Measurements from ENCODE around the gene TRIM2.

The TRIM2 gene

DNA sequence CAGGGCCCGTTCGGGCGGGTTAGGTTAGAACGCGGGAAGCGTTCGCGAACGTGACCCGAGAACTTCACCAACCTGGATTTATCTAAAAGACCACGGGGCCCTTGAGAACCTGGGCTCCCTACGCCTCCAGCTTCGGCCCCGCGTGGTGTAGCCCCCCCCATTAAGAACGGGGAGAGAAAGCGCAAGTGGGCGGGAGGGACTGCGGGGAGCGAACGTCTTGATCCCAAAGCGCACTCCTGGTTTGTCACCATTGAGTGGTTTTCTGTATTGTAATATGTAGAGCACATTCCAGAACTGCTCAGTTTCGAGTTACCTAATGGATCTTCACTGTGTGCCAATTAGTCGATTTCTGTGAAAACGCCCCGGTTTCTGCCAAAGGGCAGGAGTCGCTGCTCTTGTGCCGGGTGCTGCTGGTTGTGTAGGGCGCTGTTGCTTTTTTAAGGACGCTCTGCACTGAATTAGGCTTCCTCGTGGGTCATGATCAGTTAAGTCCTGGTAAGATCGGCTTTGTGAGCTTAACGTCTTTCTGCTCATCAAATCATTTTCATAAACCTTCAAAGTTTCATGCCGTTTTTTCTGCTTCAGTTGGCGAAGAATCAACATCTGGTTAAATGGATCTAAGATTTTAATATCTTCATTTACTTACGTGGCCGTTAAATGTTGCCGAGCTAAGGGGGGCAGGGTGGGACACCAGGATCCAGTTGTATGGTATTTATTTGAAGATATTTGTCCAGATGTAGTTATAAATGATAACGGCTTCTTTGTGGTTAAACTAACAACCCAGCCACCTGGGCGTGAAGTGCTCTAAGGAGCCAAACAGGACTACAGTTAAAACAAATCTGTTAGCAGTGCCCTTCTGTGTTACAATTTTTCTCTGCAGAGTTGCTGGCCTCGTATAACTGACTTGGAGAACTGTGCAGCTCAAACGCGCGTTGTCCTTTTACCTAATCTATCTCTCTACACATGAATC lies 141.1 kb downstream of the TRIM2 start:
- peak; percentile 62 for DNase-seq

DNA sequence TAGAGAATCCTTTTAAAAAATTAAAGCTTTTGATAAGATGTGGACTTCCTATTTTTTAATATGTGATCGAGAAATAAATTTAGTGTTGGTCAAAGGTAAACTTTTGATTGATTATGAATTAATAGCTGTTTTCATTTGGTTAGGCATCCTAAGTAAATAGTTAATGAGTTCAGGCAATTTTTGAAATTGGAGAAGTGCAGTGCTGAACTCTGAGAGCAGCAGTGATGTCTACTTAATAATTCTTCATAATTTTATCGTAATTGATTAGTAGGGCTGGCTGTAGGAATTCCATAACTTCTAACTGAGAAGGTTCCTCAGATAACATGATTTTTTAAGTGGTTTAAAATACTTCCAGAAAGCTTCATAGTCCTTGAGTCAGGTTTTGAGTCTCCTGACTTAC lies 141.8 kb downstream of the TRIM2 start:
- no peak for DNase-seq

DNA sequence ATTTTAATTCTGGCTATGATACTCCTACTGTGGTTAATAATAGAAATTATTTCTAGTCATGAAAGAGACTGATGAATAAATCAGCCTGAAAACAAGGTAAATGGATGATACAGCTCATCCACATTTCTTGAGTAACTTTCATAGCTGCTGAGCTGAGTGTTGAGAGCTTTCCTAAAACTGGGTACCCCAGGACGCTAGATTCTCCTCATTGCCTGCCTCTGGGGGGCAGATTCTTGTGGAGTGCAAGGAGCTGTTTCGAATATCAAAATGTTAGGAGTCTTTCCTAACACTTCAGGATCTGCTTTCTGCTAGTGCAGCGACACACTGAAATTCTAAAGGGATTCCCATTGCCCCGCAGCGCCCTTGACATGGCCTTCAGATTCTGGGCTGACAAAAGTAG lies 142.3 kb downstream of the TRIM2 start:
- no peak for DNase-seq

DNA sequence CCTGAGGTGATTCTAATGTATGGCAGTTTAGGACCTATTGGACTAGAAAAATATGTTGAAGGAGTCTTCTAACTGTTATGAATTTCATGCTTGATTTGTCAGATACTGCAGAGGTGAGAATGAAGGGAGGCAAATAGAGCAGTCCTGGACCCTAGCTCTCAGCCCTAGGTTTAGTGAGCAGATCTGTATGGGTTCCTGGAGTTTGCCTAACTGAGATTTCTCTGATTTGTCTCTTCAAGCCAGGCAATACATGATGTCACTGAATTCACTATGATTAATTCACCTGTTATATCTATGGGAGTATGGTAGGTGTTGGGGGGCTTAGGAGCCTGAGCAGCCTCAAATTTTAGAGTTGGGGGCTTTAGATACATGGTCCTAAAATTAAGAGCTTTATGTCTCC lies 142.9 kb downstream of the TRIM2 start:
- DNase-seq = no peak

DNA sequence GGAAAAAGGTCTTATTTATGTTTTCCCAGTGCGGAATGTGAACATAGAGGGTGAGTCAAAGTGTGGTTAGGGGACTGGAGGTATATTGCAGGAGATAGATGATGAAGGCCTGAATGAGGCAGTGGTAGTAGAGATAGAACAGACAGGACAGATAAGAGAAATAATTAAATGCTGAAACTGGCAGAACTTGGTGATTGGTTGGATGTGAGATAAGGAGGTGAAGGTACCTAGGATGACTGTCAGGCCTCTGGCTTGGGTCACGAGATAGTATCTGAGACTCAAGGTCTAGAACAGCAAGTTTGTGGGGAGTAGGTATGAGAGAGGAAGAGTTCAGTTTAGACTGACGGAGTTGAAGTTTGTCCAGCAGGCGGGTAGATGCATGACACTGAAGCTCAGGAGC lies 143.8 kb downstream of the TRIM2 start:
- DNase-seq = no peak

DNA sequence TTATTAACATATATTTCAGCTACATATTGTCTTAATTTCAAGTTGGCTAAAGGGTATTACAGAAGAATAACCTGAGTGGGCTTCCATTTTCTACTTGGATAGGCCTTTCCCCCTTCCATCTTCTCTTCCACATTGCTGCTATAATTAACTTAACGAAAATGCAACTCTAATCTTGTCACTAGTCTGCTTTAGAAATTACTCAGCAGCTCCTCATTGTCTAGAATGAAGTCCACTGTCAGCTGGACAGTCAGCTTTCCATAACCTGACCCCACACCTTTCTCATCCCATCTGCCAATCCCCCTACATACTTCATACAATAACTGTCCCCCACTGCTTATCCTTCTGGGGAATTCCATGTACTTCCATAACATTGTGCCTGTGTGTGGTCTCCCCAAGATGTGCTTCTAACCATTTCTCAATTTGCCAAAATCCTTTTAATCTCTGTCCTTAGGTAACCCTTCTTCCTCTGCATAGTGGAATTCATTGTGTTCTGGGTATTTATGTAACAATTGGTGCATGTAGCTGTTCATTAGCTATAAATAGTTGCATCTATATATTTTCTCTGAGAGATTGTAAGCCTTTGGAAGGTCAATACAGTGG lies 145.1 kb downstream of the TRIM2 start:
- DNase-seq = no peak

DNA sequence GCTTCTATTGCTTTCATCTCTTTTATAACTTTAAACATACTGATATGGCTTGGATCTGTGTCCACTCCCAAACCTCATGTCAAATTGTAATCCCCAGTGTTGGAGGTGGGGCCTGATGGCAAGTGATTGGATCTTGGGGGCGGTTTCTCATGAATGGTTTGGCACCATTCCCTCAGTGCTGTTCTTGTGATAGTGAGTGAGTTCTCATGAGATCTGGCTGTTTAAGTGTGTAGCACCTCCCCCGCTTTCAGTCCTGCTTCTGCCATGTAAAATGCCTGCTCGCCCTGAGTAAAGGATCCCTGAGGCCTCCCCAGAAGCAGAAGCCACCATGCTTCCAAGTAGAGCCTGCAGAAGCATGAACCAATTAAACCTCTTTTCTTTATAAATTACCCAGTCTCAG lies 157.9 kb downstream of the TRIM2 start:
- DNase-seq = no peak

DNA sequence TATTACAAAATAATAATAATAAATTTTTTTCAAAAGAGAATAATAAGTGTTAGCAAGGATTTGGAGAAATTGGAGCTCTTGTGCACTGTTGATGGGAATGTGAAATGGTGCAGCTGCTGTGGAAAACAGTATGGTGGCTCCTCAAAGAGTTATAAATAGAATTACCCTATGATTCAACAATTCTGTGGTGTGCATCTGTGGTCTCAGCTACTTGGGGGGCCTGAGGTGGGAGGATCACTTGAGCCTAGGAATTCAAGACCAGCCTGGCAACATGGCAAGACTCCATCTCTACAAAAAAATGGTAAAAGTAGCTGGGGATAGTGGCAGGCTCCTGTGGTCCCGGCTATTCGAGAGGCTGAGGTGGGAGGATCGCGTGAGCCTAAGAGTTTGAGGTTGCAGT lies 159.8 kb downstream of the TRIM2 start:
- DNase-seq = no peak

DNA sequence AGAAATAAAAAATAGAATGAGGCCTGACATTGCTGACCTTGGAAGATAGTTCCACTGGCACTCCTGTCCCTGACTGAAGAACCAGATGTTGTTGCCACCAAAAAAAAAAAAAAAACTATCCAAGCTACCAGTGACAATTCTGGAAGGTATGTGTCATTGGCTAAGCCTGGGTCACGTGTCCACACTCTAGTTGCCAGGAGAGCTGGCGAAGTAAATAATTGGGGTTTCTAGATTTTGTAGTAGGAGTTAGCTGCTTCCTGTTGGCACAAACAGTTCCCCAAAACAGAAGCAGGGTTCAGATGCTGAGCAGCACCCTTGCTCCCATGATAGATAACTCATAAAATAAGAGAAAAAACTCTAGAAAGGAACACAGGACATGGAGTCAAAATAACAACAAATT lies 160.8 kb downstream of the TRIM2 start:
- DNase-seq = no peak

DNA sequence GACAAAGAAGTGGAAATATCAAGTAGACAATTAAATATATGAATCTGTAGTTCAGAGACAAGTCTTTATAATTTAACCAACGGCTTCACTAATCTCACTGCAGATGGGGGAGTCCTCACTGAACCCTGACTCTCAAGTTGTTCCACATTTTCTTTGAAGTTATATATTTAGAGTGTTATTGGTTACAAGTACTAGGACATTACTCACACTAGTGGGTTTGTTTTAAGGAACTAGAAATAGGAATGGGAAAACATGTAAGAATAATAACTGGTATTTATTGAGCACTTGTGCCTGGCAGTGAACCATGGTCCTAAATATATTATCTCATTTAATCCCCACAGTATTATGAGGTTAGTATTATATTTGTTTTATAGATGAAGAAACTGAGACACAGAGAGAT lies 162.2 kb downstream of the TRIM2 start:
- no peak for DNase-seq

DNA sequence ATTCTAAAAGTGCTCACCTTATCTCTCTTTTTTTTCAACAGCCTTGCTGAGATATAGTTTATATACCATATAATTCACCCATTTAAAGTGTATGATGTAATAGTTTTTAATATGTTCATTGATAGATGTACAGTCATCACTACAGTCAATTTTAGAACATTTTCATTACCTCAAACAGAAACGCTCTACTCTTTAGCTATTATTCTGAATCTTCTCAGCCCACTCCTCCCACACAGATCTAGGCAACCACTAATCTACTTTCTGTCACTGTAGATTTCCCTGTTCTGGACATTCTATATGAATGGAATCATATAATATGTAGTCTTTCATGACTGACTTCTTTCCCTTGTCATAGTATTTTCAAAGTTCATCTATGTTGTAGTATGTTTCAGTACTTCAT lies 162.8 kb downstream of the TRIM2 start:
- DNase-seq = no peak

DNA sequence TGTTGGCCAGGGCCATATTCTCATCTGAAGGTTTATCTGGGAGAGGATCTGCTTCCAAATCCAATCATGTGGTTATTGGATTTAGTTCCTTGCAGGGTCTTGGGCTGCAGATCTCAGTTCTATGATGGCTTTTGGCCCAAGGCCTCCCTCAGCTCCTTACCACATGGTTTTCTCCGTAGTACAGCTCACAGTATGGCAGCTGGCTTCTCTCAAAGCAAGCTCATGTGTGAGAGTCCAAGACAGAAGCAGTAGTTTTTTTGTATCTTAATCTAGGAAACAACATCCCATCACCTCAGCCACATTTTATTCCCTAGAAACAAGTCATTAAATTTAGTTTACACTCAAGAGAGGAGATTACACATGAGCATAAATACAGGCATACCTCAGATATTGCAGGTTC lies 164.8 kb downstream of the TRIM2 start:
- DNase-seq = no peak

DNA sequence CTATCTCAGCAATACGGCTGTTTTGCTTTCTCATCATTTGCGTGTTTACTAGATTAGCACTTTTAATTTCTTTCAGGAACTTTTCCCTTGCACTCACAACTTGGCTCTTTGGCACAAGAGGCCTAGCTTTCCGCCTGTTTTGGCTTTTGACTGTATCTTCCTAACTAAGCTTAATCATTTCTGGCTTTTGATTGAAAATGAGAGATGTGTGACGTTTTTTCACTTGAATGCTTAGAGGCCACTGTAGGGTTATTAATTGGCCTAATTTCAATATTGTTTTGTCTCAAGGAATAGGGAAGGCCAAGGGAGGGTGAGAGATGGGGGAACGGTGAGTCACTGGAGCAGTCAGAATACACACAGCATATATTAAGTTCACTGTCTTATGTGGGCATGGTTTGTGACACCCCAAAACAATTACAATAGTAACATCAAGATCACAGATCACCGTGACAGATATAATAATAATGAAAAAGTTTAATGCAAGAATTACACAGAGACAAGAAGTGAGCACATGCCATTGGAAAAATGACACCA lies 167.5 kb downstream of the TRIM2 start:
- DNase-seq = no peak

DNA sequence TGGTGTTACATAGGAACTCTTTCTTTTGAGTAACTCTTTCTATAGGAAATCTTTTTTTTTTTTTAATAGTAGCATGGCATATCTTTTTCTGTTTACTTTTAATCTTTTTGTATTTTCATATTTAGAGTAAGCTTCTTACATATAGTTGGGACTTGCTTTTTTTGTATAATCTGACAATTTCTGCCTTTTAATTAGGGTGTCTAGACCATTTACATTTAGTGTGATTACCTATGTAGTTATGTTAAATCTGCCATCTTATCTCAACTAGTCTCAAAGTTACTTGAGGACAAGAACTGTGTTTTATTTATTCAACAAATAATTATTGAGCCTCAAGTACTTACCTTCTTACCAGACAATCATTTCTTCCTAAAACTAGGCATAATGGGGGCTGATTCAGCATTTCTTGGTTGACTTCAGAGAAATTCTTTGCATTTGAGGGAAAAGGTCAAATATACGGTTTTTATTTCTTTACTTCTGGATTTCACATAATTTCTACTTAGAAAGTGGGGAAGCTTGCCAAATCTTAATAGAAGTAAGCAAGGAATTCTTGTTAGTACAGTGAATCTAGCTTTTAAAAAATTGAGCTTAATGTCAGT lies 168.8 kb downstream of the TRIM2 start:
- no peak for DNase-seq

DNA sequence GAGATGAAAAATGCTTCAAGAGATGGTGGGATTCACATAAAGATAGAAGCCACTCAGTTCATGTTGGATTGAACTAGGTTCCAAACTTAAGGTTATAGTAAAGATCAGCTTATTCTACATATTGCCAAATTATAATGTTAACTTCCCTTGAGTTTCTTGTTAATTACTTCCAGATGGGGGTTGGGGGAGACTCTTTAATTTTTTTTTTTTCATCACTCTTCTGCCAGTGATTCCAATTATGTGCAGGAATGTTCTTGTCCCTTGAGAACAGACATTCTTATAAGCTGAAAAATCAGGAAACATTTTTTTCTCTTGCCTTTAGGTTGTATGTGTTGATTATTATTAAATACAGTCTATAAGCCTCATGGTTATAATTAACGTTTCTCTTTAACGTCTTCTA lies 170.2 kb downstream of the TRIM2 start:
- no peak for DNase-seq

DNA sequence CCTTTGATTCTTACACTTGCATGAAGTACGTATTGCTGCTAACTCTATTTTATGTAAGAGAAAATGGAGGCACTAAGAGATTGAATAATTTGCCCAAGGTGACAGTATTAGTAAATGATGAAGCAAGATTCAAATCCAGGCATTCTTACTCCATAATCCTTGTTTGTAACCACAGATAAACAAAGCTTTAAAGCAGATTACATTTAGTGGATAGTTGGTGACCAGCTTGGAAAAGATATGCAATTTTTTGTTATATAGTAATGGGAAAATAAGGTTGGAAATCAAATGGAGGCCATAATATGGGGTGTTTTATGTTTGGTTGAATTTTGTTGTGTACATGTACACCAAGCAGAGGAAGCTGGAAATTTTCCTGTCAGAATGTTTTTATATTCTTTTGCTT lies 171.1 kb downstream of the TRIM2 start:
- no peak for DNase-seq

DNA sequence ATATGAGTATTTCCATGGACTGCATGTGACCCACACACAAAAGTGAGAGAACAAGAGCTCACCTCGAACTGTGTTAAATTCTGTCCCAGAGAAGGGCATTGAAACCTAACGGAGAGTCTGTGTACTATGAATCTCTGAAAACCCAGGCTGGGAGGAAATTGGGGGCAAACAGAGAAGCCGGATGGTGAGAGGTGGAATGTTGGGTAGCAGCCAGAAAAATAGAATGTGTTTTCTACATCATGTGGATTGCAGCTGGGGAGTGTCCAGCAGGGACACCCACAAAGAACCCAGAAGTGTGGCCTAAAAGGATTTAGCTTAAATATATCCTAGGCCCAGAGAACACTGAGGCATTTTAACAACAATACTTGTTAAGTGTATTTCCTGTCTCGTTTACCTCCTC lies 178.9 kb downstream of the TRIM2 start:
- DNase-seq = no peak

DNA sequence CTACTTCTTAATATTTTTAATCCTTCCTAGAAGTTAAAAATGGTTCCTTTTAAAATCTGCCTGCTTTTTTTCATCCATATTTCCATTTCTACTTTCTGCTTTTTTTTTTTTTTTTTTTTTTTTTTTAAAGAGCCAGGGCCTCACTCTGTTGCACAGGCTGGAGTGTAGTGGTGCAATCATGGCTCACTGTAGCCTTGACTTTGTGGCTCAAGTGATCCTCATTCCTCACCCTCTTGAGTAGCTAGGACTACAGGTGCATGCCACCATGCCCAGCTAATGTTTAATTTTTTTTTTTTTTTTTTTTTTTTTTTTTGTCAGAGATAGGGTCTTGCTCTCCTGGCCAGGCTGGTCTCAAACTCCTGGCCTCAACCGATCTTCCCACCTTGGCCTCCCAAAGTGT lies 179.9 kb downstream of the TRIM2 start:
- DNase-seq = no peak

DNA sequence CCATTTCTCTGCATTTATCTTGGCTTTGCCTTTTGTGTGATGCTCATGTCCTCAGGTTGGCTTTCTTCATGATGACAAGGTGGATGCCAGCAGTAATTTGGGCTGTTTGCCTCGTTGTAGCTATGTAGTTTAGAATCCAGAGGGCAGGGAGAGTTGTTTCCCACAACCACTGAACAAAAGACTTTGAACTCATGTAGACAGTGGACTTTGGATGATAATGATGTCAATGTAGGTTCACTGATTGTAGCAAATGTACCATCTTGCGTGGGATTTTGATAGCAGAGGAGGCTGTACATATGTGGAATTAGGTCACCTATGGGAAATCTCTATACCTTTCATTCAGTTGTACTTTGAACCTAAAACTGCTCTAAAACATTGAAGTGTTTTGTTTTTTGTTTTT lies 181.5 kb downstream of the TRIM2 start:
- DNase-seq = no peak

DNA sequence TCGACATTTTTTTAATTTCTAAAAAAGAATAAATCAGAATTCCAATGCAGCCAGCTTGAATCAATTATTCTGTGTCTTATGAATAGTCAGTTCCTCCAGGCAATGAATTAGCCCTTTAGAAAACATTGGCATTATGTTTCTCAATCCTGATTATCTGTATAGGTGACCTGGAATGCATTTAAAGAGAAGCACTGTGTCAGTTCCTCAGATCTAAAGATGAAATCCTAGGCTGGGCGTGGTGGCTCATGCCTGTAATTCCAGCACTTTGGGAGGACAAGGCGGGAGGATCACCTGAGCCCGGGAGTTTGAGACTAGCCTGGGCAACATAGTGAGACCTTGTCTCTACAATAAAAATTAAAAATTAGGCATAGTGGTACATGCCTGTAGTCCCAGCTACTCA lies 183.7 kb downstream of the TRIM2 start:
- no peak for DNase-seq
